Right atrium auricular region (tissue), 2 donors: Measurements from ENCODE around the gene XRCC3. TPM values are rescaled to one million over a fixed set of nuclear protein-coding genes. Genes with fewer than 3 reads are reported as not detected.
A peak's percentile ranks its signal among the peaks of the same experiment; 100 is the strongest.

Source experiments
- DNase-seq: peaks from one replicate; pipeline ENCODE4 v3.0.0-alpha.2; 2019; ENCODE audit warnings: low spot score
- H3K27ac ChIP-seq, 2 donors: fragments of 200-600 bp; sonication (generic); 1 replicate in 1 of 2; 2 replicates in 1 of 2; pipeline ENCODE4 v1.5.1; 2016 to 2019
- H3K27me3 ChIP-seq, 2 donors: fragments of 200-600 bp; sonication (generic); one replicate each; pipeline versions ENCODE4 v1.5.1 to v1.6.0; 2017 to 2019
- H3K36me3 ChIP-seq: fragments of 200-600 bp; sonication (generic); one replicate; pipeline ENCODE4 v1.5.1; 2016
- H3K4me1 ChIP-seq, 2 donors: fragments of 200-600 bp; sonication (generic); one replicate each; pipeline versions ENCODE4 v1.5.1 to v1.6.0; 2017 to 2019
- H3K4me3 ChIP-seq, 2 donors: fragments of 200-600 bp; sonication (generic); 1 replicate in 1 of 2; 2 replicates in 1 of 2; pipeline ENCODE4 v1.5.1; 2017 to 2019; ENCODE audit warnings: mild to moderate bottlenecking in 1 of 2, moderate library complexity in 1 of 2
- H3K9me3 ChIP-seq, 2 donors: fragments of 200-600 bp; sonication (generic); one replicate each; pipeline ENCODE4 v1.5.1; 2019
- CTCF ChIP-seq, 2 donors: fragments of 200-600 bp; sonication (generic); IDR thresholded peaks; one replicate each; pipeline ENCODE4 v1.5.1; 2019; ENCODE audit warnings: antibody characterized with exemption in 2 of 2
- total RNA-seq, 2 donors: library from RNA; depleted of rRNA; stranded (reverse); fragments of >200 nt; gene quantifications; one replicate each; pipeline ENCODE4 v1.1.0, GENCODE V29; 2016

The XRCC3 gene
- total RNA-seq, 2 donors from 2014 or later = 2.1 to 3.6 TPM

- Histone ChIP-seq H3K4me1 (peaks cover 0 to 69% of the 10 kb centered on the region in 2 donors), H3K36me3 (peaks cover 3% of the 10 kb centered on the region), H3K27me3 (no peaks in the 10 kb centered on the region), H3K27ac (no peak overlapping the region), H3K9me3 (no peaks in the 10 kb centered on the region), H3K4me3 (no peak overlapping the region)
- TF ChIP-seq CTCF (IDR thresholded peaks at IDR 0.05) = no peak
- DNase-seq = no peak
Observed at GRCh38 chr14:103709814-103710213, 5.4 kb downstream of the XRCC3 start.

DNA sequence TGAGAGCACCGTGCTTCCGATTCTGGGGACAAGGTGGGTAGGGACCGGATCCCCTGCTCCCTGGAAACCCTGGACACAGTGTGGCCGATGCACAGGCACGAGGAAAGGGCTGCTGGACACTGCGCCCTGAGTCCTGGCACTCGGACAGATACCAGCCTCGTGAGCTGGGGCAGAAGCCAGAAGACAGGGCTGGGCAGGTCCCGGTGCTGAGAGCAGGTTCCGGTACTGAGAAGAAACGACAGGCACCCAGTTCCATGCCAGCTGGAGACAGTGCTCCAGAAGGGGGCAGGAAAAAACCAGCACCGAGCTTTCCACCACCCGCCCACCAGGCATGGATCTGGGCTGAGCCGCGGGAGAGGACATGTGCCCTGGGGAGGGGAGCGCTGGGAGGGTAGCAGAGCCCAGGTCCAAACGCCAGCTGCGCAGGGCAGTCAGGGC lies 6.5 kb downstream of the XRCC3 start:
- H3K9me3 ChIP-seq = no peaks in the 10 kb centered on the region
- H3K36me3 ChIP-seq = peaks cover 9% of the 10 kb centered on the region
- H3K27me3 ChIP-seq = no peaks in the 10 kb centered on the region
- H3K27ac ChIP-seq = no peak overlapping the region
- DNase-seq = no peak
- no peak for TF ChIP-seq CTCF (IDR thresholded peaks at IDR 0.05)
- peaks cover 0 to 65% of the 10 kb centered on the region in 2 donors for H3K4me1 ChIP-seq
- no peak overlapping the region for H3K4me3 ChIP-seq

DNA sequence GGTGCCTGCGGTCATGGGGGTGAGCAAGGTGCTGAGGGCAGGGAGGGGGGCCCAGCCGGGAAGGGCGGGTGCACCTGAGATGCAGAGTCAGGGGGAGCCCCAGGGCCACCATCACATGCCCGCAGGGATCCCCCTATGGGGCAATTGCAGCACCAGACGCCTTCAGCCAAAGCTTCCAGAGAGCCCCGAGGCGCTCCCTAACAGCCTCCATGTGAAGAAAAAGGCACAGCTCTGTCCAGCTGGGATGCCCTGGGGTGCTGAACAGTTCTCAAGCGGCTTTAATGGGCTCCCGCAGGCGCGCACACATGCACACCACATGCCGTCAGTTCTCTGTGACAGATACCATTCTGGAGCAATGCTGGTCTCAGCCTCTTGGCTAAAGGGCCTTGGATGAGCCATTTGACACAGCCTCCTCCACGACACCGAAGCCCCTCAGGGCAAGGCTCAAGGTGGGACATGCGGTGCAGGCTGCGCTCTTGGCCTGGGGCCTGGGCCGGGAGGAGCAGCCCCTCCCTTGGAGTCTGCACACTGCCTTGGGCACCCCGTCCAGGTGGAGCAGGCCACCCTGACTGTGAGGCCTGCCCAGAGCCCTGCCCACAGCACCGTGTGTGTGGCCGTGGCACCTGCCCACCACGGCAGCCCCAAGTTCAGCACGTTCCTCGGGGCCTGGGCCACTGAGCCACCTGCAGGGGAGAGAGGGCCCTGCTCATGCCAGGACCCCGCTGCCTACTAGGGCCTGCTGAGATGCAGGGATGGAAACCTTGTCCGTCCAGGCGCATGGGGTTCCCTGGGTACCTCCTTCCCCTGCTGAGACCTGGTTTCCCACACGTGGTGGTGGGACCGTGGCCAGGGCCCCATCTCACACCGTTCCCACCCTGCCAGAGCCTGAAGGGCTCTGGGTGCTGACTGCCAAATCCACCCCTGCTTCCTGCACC lies 7.7 kb downstream of the XRCC3 start:
- H3K9me3 ChIP-seq = no peaks in the 10 kb centered on the region
- no peak overlapping the region for H3K4me3 ChIP-seq
- H3K27ac ChIP-seq = no peak overlapping the region
- DNase-seq = no peak
- no peaks in the 10 kb centered on the region for H3K27me3 ChIP-seq
- no peak for TF ChIP-seq CTCF (IDR thresholded peaks at IDR 0.05)
- peaks cover 20% of the 10 kb centered on the region for H3K36me3 ChIP-seq
- peaks cover 0 to 54% of the 10 kb centered on the region in 2 donors for H3K4me1 ChIP-seq

DNA sequence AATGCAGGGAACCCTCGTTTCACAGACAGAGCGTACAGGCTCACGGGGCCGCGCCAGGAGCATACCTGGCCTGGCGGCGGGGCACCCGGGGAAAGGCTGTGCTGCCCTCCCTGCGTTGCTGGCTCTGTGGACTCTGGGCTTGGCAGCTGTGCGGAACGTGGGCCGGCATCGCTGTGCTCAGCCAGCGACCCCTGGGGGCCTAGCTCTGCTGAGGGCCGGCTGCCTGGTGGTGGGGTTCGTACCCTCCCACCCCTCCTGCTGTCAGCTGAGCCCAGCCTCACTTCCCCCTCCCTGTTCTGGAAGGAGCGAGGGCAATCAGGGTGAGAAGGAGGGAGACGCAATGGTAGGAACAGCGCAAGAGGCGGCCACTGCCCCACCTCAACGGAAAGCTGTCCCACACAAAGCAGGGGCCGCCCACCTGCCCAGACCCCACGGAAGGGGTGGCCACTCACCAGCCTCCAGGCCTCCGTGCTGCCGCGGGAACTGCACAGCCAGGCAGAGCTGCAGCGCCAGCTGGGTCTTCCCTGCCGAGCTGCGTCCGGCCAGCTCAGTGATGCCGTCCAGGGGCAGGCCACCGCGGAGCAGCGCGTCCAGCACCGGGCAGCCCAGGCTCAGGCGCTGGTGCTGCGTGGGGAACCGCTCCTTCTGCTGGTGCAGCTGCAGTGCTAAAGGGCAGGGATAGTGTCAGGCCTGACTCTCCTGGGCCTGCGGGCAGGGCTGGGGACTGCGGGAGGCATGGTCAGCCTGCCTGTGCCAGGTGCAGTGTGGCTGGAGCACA lies 8.5 kb downstream of the XRCC3 start:
- Histone ChIP-seq H3K4me3 (no peak overlapping the region), H3K9me3 (no peaks in the 10 kb centered on the region), H3K36me3 (peaks cover 29% of the 10 kb centered on the region), H3K27me3 (no peaks in the 10 kb centered on the region), H3K27ac (no peak overlapping the region), H3K4me1 (peaks cover 0 to 46% of the 10 kb centered on the region in 2 donors)
- no peak for DNase-seq
- no peak for TF ChIP-seq CTCF (IDR thresholded peaks at IDR 0.05)

DNA sequence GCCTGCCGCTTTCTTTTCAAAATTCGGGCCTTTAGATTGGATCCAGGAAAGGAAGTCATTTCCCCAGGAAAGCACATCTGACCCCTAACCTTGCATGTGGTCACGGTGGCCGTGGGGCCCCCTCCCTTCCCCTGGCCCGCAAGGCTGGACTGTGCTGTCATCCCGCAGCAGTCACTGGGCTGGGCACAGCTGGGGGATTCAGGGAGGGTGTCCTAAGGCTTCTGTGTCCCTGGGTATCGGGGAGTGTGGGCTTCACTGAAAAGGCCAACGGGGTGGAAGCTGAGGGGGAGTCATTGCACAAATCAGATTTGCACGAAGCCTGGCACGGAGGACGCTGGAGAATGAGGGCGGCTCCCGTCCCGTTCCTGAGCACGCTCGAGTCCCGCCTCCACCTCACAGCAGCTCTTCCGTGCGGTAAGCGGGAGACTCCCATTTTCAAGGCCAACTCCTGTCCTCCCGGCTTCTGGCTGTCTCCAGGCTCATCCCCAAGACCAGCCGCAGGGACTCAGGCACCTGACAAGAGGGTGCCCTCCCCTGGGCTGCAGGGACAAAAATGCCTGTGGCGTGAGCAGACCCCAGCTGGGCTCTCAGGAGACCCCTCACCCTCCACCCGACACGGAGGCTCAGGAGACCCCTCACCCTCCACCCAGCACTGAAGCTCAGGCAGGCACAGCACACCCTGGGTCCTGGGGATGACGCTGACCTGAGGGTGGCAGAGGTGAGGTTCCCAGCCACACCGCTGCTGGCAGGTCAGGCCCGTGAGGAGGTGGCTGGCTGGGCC lies 9.6 kb downstream of the XRCC3 start:
- Histone ChIP-seq H3K4me3 (no peak overlapping the region), H3K9me3 (no peaks in the 10 kb centered on the region), H3K27me3 (no peaks in the 10 kb centered on the region), H3K27ac (peak overlapping the region; percentile 29 to 39), H3K4me1 (peaks cover 0 to 45% of the 10 kb centered on the region in 2 donors), H3K36me3 (peaks cover 39% of the 10 kb centered on the region)
- DNase-seq = no peak
- no peak for TF ChIP-seq CTCF (IDR thresholded peaks at IDR 0.05)
